ENCODE results near the gene AFAP1. TPM values are rescaled to one million over a fixed set of nuclear protein-coding genes. Genes with fewer than 3 reads are reported as not detected.

Gene AFAP1
- total and polyA plus RNA-seq, 2 donors from 2014 or later = 2.6 to 26.3 TPM

DNA sequence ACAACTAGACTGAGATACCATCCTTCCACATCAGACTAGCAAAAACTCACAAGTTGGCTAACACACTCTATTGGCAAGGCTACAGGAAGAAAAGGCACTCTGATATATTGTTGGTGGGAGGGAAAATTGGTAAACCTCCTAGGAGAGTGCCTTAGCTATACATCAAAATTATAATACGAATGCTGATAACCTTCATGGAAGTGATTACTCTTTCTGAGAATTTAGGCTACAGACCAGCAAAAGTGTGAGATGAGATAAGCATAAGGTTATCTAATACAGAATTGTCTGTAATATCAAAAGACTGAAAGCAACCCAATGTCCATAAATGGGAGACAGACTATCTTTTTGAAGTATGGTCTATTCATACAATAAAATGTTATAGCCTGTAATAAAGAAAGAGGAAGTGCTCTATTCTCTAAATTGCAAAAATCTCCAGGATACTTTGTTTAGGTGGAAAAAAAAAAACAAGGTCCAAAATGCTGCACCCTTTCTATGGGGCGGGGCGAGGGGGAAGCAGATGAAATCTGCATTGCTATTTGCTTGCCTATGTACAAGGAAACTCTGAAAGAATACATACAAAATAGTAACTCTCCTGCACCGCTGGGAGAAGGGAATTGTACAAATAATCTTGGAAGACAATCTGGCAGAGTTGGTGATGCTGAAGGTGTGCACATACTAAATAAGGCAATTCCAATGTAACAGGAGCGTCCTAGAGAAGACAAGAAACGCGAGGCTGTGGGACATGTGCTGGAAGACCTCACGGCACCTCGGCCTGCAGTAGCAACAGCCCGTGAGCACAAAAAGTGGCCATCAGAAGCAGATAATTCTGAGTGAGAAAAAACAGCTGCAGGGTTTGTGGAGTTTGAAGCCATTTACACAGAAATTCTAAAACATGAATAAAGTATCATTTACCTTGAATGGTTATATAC, 109.7 kb downstream of the AFAP1 start:
- no peak for FAIRE-seq
- TF ChIP-seq, protein P1, sequence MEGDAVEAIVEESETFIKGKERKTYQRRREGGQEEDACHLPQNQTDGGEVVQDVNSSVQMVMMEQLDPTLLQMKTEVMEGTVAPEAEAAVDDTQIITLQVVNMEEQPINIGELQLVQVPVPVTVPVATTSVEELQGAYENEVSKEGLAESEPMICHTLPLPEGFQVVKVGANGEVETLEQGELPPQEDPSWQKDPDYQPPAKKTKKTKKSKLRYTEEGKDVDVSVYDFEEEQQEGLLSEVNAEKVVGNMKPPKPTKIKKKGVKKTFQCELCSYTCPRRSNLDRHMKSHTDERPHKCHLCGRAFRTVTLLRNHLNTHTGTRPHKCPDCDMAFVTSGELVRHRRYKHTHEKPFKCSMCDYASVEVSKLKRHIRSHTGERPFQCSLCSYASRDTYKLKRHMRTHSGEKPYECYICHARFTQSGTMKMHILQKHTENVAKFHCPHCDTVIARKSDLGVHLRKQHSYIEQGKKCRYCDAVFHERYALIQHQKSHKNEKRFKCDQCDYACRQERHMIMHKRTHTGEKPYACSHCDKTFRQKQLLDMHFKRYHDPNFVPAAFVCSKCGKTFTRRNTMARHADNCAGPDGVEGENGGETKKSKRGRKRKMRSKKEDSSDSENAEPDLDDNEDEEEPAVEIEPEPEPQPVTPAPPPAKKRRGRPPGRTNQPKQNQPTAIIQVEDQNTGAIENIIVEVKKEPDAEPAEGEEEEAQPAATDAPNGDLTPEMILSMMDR (IDR thresholded peaks at IDR 0.05; ENCODE audit: borderline replicate concordance, extremely low read depth, insufficient read depth) = no peak
- no peaks in the 10 kb centered on the region for H3K9me3 ChIP-seq (ENCODE audit: control insufficient read depth in 2 of 3, insufficient read depth in 1 of 3, low read length in 3 of 3)
- H3K27ac ChIP-seq (ENCODE audit: low read depth in 2 of 2, low read length in 2 of 2) = peak overlapping the region in 1 of 2 donors; percentile 20
- H3K36me3 ChIP-seq (ENCODE audit: control insufficient read depth in 2 of 3, insufficient read depth in 3 of 3, low read length in 3 of 3) = no peaks in the 10 kb centered on the region
- DNase-seq = peak in 1 of 5 donors; percentile 30
- H3K9ac ChIP-seq (ENCODE audit: low read length in 3 of 3) = no peak overlapping the region
- peaks cover 0 to 11% (median 5%) of the 10 kb centered on the region in 3 donors for H3K4me1 ChIP-seq (ENCODE audit: control insufficient read depth in 2 of 3, insufficient read depth in 2 of 3, low read depth in 1 of 3, low read length in 3 of 3)
- H3K4me3 ChIP-seq (ENCODE audit: low read length in 3 of 3) = no peak overlapping the region
- H3K27me3 ChIP-seq (ENCODE audit: control insufficient read depth, insufficient read depth, low read length) = no peaks in the 10 kb centered on the region
- intact Hi-C loops (cut with DNase I) = no loop called here

DNA sequence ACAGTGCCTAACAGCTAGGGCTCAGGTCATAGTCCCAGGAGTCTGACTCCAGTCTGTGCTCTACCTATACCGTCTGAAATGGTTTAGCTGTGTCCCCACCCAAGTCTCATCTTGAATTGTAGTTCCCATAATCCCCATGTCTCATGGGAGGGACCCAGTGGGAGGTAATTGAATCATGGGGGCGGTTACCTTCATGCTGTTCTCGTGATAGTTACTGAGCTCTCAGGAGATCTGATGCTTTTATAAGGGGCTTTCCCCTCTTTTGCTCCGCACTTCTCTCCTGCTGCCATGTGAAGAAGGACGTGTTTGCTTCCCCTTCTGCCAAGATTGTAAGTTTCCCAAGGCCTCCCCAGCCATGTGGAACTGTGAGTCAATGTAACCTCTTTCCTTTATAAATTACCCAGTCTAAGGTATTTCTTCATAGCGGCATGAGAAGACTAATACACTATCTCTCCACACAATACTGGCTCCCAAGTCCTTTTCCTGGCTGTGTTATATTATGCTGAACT, 110.8 kb downstream of the AFAP1 start:
- Histone ChIP-seq H3K4me3 (ENCODE audit: low read length in 3 of 3) (no peak overlapping the region), H3K9me3 (ENCODE audit: control insufficient read depth in 2 of 3, insufficient read depth in 1 of 3, low read length in 3 of 3) (no peaks in the 10 kb centered on the region), H3K4me1 (ENCODE audit: control insufficient read depth in 2 of 3, insufficient read depth in 2 of 3, low read depth in 1 of 3, low read length in 3 of 3) (peaks cover 0 to 12% (median 8%) of the 10 kb centered on the region in 3 donors), H3K27me3 (ENCODE audit: control insufficient read depth, insufficient read depth, low read length) (no peaks in the 10 kb centered on the region), H3K9ac (ENCODE audit: low read length in 3 of 3) (no peak overlapping the region), H3K27ac (ENCODE audit: low read depth in 2 of 2, low read length in 2 of 2) (peak overlapping the region in 1 of 2 donors; percentile 29), H3K36me3 (ENCODE audit: control insufficient read depth in 2 of 3, insufficient read depth in 3 of 3, low read length in 3 of 3) (no peaks in the 10 kb centered on the region)
- intact Hi-C loops (cut with DNase I) = no loop called here
- TF ChIP-seq, protein P1 (IDR thresholded peaks at IDR 0.05; ENCODE audit: borderline replicate concordance, extremely low read depth, insufficient read depth) = no peak
- DNase-seq (no peak), FAIRE-seq (no peak)

DNA sequence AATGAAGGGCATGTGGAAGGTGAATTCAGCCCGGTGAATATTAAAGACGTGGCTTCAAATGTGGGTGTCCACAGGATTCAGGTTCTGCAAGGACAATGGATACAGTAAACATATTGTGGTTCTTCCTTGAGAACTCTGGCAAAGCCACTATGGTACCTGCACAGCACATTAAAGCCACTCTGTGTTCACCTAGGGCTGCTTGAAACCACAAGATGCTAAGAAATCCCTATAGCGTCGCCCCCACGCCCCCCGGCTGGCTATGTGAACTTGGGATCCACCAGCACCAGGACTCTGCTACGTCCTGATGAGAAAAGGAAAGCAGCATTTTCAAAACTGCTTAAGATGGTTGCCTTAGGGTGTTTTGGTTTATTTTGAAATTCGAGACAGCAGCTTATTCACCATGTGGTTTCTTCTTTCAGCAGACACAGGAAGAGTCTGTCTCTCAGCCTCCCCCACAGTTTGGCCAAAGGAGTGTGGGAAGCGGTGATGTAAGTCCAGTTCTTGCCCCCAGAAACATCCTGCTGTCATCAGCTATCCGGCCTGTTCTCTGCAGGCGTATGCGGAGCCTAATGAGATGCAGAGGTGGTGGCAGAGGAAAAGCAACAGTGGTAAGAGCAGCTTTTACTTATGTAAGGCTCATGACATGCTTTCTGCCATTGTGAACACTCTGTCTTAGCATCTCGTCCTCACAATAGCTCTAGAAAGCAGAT, 111.5 kb downstream of the AFAP1 start:
- no peaks in the 10 kb centered on the region for H3K9me3 ChIP-seq (ENCODE audit: control insufficient read depth in 2 of 3, insufficient read depth in 1 of 3, low read length in 3 of 3)
- no peak overlapping the region for H3K4me3 ChIP-seq (ENCODE audit: low read length in 3 of 3)
- no peaks in the 10 kb centered on the region for H3K36me3 ChIP-seq (ENCODE audit: control insufficient read depth in 2 of 3, insufficient read depth in 3 of 3, low read length in 3 of 3)
- DNase-seq (peak in 4 of 5 donors; percentile 89 to 97 (median 92)), FAIRE-seq (no peak)
- H3K27me3 ChIP-seq (ENCODE audit: control insufficient read depth, insufficient read depth, low read length) = no peaks in the 10 kb centered on the region
- TF ChIP-seq, protein P1 (IDR thresholded peaks at IDR 0.05; ENCODE audit: borderline replicate concordance, extremely low read depth, insufficient read depth) = no peak
- H3K9ac ChIP-seq (ENCODE audit: low read length in 3 of 3) = no peak overlapping the region
- peaks cover 5 to 19% (median 12%) of the 10 kb centered on the region in 3 donors for H3K4me1 ChIP-seq (ENCODE audit: control insufficient read depth in 2 of 3, insufficient read depth in 2 of 3, low read depth in 1 of 3, low read length in 3 of 3)
- intact Hi-C loops (cut with DNase I) = no loop called here
- H3K27ac ChIP-seq (ENCODE audit: low read depth in 2 of 2, low read length in 2 of 2) = peak overlapping the region in 1 of 2 donors; percentile 88

All from kidney (tissue), 14 donors.